ENCODE measurements around the gene ATF7IP.

ATF7IP gene

GRCh38 chr12:14424545-14424944 is 59.1 kb downstream of the ATF7IP start:
- Histone ChIP-seq H3K36me3 (replicated peaks in 1 of 2; ENCODE audit: control insufficient read depth in 2 of 2, insufficient read depth in 2 of 2, low read length in 2 of 2) (peaks cover 24 to 85% of the 10 kb centered on the region in 2 donors), H2BK12ac (ENCODE audit: low read length) (no peak overlapping the region), H3K23ac (ENCODE audit: low read depth, low read length, poor library complexity) (no peak overlapping the region), H3K14ac (ENCODE audit: low read length) (no peak overlapping the region), H2BK5ac (ENCODE audit: low read length) (no peak overlapping the region), H3K79me1 (ENCODE audit: low read depth, low read length) (peaks cover 2% of the 10 kb centered on the region), H3K4ac (ENCODE audit: low read length) (no peak overlapping the region), H4K91ac (ENCODE audit: low read depth, low read length, poor library complexity) (no peak overlapping the region), H3K9ac (ENCODE audit: low read depth, low read length, poor library complexity) (no peak overlapping the region), H3K9me3 (replicated peaks in 1 of 2; ENCODE audit: control insufficient read depth in 2 of 2, insufficient read depth in 1 of 2, low read depth in 1 of 2, low read length in 2 of 2) (peaks cover 23 to 86% of the 10 kb centered on the region in 2 donors), H3K27ac (replicated peaks; ENCODE audit: low read length) (no peak overlapping the region), H3K18ac (ENCODE audit: low read length) (no peak overlapping the region), H3K27me3 (ENCODE audit: control insufficient read depth in 3 of 3, insufficient read depth in 3 of 3, low read depth in 1 of 3, low read length in 3 of 3) (no peaks in the 10 kb centered on the region), H3K4me3 (ENCODE audit: low read length in 2 of 2) (no peak overlapping the region), H2BK15ac (ENCODE audit: low read length) (no peak overlapping the region), H2AK5ac (ENCODE audit: low read depth, low read length) (no peak overlapping the region), H4K8ac (ENCODE audit: low read depth, low read length) (no peak overlapping the region), H2BK120ac (ENCODE audit: low read depth, low read length) (no peak overlapping the region), H2AFZ (ENCODE audit: low read length) (no peak overlapping the region), H3K4me1 (ENCODE audit: control insufficient read depth in 2 of 2, insufficient read depth in 1 of 2, low read depth in 1 of 2, low read length in 2 of 2) (no peaks in the 10 kb centered on the region), H3K4me2 (ENCODE audit: insufficient read depth, low read length, poor library complexity, severe bottlenecking) (no peak overlapping the region)
- WGBS, 2 donors (ENCODE audit: extremely low coverage in 2 of 2, insufficient read length in 2 of 2, insufficient replicate concordance in 1 of 2): no CpG with 5 or more reads among the region's 3 CpGs
- DNase-seq (ENCODE audit: low spot score): no peak

GRCh38 chr12:14426792-14427191 is 61.3 kb downstream of the ATF7IP start:
- Histone ChIP-seq H3K4me1 (ENCODE audit: control insufficient read depth in 2 of 2, insufficient read depth in 1 of 2, low read depth in 1 of 2, low read length in 2 of 2) (no peaks in the 10 kb centered on the region), H3K4ac (ENCODE audit: low read length) (no peak overlapping the region), H3K4me2 (ENCODE audit: insufficient read depth, low read length, poor library complexity, severe bottlenecking) (no peak overlapping the region), H4K91ac (ENCODE audit: low read depth, low read length, poor library complexity) (no peak overlapping the region), H3K23ac (ENCODE audit: low read depth, low read length, poor library complexity) (no peak overlapping the region), H3K14ac (ENCODE audit: low read length) (no peak overlapping the region), H3K27me3 (ENCODE audit: control insufficient read depth in 3 of 3, insufficient read depth in 3 of 3, low read depth in 1 of 3, low read length in 3 of 3) (no peaks in the 10 kb centered on the region), H2AK5ac (ENCODE audit: low read depth, low read length) (no peak overlapping the region), H2BK15ac (ENCODE audit: low read length) (no peak overlapping the region), H2AFZ (ENCODE audit: low read length) (no peak overlapping the region), H4K8ac (ENCODE audit: low read depth, low read length) (no peak overlapping the region), H2BK120ac (ENCODE audit: low read depth, low read length) (no peak overlapping the region), H2BK12ac (ENCODE audit: low read length) (no peak overlapping the region), H3K27ac (replicated peaks; ENCODE audit: low read length) (no peak overlapping the region), H3K9ac (ENCODE audit: low read depth, low read length, poor library complexity) (no peak overlapping the region), H2BK5ac (ENCODE audit: low read length) (no peak overlapping the region), H3K36me3 (replicated peaks in 1 of 2; ENCODE audit: control insufficient read depth in 2 of 2, insufficient read depth in 2 of 2, low read length in 2 of 2) (peaks cover 20 to 92% of the 10 kb centered on the region in 2 donors), H3K4me3 (ENCODE audit: low read length in 2 of 2) (no peak overlapping the region), H3K18ac (ENCODE audit: low read length) (no peak overlapping the region), H3K79me1 (ENCODE audit: low read depth, low read length) (peaks cover 2% of the 10 kb centered on the region), H3K9me3 (replicated peaks in 1 of 2; ENCODE audit: control insufficient read depth in 2 of 2, insufficient read depth in 1 of 2, low read depth in 1 of 2, low read length in 2 of 2) (peaks cover 17 to 88% of the 10 kb centered on the region in 2 donors)
- no peak for DNase-seq (ENCODE audit: low spot score)

- H3K9me3 ChIP-seq (replicated peaks in 1 of 2; ENCODE audit: control insufficient read depth in 2 of 2, insufficient read depth in 1 of 2, low read depth in 1 of 2, low read length in 2 of 2): peaks cover 15 to 80% of the 10 kb centered on the region in 2 donors
- peaks cover 19 to 83% of the 10 kb centered on the region in 2 donors for H3K36me3 ChIP-seq (replicated peaks in 1 of 2; ENCODE audit: control insufficient read depth in 2 of 2, insufficient read depth in 2 of 2, low read length in 2 of 2)
- H2BK120ac ChIP-seq (ENCODE audit: low read depth, low read length): no peak overlapping the region
- no peak overlapping the region for H4K8ac ChIP-seq (ENCODE audit: low read depth, low read length)
- peaks cover under 1% of the 10 kb centered on the region for H3K79me1 ChIP-seq (ENCODE audit: low read depth, low read length)
- no peak overlapping the region for H2BK12ac ChIP-seq (ENCODE audit: low read length)
- no peak overlapping the region for H4K91ac ChIP-seq (ENCODE audit: low read depth, low read length, poor library complexity)
- H3K4me1 ChIP-seq (ENCODE audit: control insufficient read depth in 2 of 2, insufficient read depth in 1 of 2, low read depth in 1 of 2, low read length in 2 of 2): peaks cover 0 to 2% of the 10 kb centered on the region in 2 donors
- H3K27me3 ChIP-seq (ENCODE audit: control insufficient read depth in 3 of 3, insufficient read depth in 3 of 3, low read depth in 1 of 3, low read length in 3 of 3): no peaks in the 10 kb centered on the region
- H3K23ac ChIP-seq (ENCODE audit: low read depth, low read length, poor library complexity): no peak overlapping the region
- no peak overlapping the region for H3K9ac ChIP-seq (ENCODE audit: low read depth, low read length, poor library complexity)
- no peak for DNase-seq (ENCODE audit: low spot score)
- H2AFZ ChIP-seq (ENCODE audit: low read length): no peak overlapping the region
- no peak overlapping the region for H3K4ac ChIP-seq (ENCODE audit: low read length)
- H3K27ac ChIP-seq (replicated peaks; ENCODE audit: low read length): no peak overlapping the region
- no peak overlapping the region for H2AK5ac ChIP-seq (ENCODE audit: low read depth, low read length)
- H2BK15ac ChIP-seq (ENCODE audit: low read length): no peak overlapping the region
- no peak overlapping the region for H3K4me2 ChIP-seq (ENCODE audit: insufficient read depth, low read length, poor library complexity, severe bottlenecking)
- no peak overlapping the region for H3K4me3 ChIP-seq (ENCODE audit: low read length in 2 of 2)
- H2BK5ac ChIP-seq (ENCODE audit: low read length): no peak overlapping the region
- H3K18ac ChIP-seq (ENCODE audit: low read length): no peak overlapping the region
- WGBS, 2 donors (ENCODE audit: extremely low coverage in 2 of 2, insufficient read length in 2 of 2, insufficient replicate concordance in 1 of 2): no CpG with 5 or more reads among the region's 1 CpG
- no peak overlapping the region for H3K14ac ChIP-seq (ENCODE audit: low read length)
These were observed 62.4 kb downstream of the ATF7IP start for GRCh38 chr12:14427929-14428328.

- Histone ChIP-seq H3K4me2 (ENCODE audit: insufficient read depth, low read length, poor library complexity, severe bottlenecking) (no peak overlapping the region), H4K8ac (ENCODE audit: low read depth, low read length) (no peak overlapping the region), H3K4me3 (ENCODE audit: low read length in 2 of 2) (no peak overlapping the region), H3K9me3 (replicated peaks in 1 of 2; ENCODE audit: control insufficient read depth in 2 of 2, insufficient read depth in 1 of 2, low read depth in 1 of 2, low read length in 2 of 2) (peaks cover 7 to 55% of the 10 kb centered on the region in 2 donors), H2BK15ac (ENCODE audit: low read length) (no peak overlapping the region), H3K4ac (ENCODE audit: low read length) (no peak overlapping the region), H4K91ac (ENCODE audit: low read depth, low read length, poor library complexity) (no peak overlapping the region), H3K4me1 (ENCODE audit: control insufficient read depth in 2 of 2, insufficient read depth in 1 of 2, low read depth in 1 of 2, low read length in 2 of 2) (peaks cover 0 to 2% of the 10 kb centered on the region in 2 donors), H3K36me3 (replicated peaks in 1 of 2; ENCODE audit: control insufficient read depth in 2 of 2, insufficient read depth in 2 of 2, low read length in 2 of 2) (peaks cover 15 to 80% of the 10 kb centered on the region in 2 donors), H2AFZ (ENCODE audit: low read length) (no peak overlapping the region), H3K14ac (ENCODE audit: low read length) (no peak overlapping the region), H3K27me3 (ENCODE audit: control insufficient read depth in 3 of 3, insufficient read depth in 3 of 3, low read depth in 1 of 3, low read length in 3 of 3) (no peaks in the 10 kb centered on the region), H2BK5ac (ENCODE audit: low read length) (no peak overlapping the region), H3K23ac (ENCODE audit: low read depth, low read length, poor library complexity) (no peak overlapping the region), H2BK12ac (ENCODE audit: low read length) (no peak overlapping the region), H2AK5ac (ENCODE audit: low read depth, low read length) (no peak overlapping the region), H3K18ac (ENCODE audit: low read length) (no peak overlapping the region), H3K79me1 (ENCODE audit: low read depth, low read length) (peaks cover 2% of the 10 kb centered on the region), H3K27ac (replicated peaks; ENCODE audit: low read length) (no peak overlapping the region), H3K9ac (ENCODE audit: low read depth, low read length, poor library complexity) (no peak overlapping the region), H2BK120ac (ENCODE audit: low read depth, low read length) (no peak overlapping the region)
- DNase-seq (ENCODE audit: low spot score): no peak
- WGBS, 2 donors (ENCODE audit: extremely low coverage in 2 of 2, insufficient read length in 2 of 2, insufficient replicate concordance in 1 of 2): no CpG with 5 or more reads among the region's 2 CpGs
These were observed 65.0 kb downstream of the ATF7IP start for GRCh38 chr12:14430394-14430986.
